Pons (tissue), 1 donor: ENCODE results near the gene AATF.
"Not testable (repeated sequence)": the region's sequence is repeated elsewhere in the genome, so short reads cannot be mapped to it uniquely, and the experiment has no call there.

Experiments used
- DNase-seq: peaks from one replicate; pipeline ENCODE4 v3.0.0-alpha.2; 2016; ENCODE audit warnings: low spot score

Gene AATF

DNA sequence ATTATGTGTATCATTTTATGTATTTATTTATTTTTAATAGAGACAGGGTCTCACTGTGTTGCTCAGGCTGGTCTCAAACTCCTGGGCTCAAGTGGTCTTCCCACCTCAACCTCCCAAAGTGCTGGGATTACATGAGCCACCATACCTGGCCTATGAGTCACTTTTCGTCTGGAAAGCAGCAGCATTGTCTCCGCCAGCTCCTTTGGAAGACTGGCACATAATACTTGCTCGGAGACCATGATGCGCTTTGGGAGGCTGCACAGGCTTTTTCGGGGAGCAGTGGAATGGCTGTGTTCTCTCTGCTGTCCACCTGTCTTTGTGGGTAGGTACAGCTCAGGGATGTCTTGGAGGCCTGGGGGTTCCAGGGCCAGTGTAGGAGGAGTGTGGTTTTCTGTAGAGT is 102.2 kb downstream of the AATF start:
- DNase-seq: no peak

DNA sequence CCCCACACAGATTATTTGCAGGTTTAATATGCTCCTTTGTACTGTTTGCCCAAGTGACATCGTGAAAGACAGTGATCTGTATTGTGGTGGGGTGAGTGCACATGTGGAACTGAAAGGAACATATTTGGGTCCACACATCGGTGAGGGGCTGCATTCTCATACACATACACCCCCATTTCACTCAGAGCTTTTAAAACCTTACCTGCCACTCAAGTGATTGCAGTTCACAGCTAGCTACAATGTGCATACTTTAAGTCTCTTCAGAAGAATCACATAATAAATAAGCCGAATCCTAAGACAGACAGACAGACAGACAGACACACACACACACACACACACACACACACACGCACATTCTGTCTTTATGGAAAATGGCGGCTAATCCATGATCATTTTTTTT is 102.6 kb downstream of the AATF start:
- DNase-seq: no peak

GRCh38 chr17:37051833-37052232 is 103.1 kb downstream of the AATF start:
- DNase-seq: no peak

- DNase-seq: no peak
These were observed 103.7 kb downstream of the AATF start for GRCh38 chr17:37052450-37052849.

DNA sequence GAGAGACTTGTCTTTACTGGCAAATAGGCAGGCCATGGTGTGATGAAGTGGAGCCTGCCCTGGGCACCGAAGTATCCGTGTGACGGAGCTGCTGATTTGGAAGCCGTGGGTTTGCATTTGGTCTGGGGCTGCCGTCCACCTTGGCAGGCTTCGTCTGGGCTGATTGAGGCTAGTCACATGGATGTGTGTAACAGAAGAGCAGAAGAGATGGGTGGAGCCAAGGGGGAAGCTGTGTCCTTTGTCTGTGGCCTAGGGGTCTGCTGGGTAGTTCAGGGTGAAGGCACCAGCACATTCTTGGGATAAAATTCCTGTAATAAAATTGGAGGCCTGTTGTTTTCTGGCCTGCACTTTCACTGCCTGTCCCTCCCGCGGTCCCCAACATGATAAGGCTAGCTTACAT is 106.1 kb downstream of the AATF start:
- DNase-seq: no peak

DNA sequence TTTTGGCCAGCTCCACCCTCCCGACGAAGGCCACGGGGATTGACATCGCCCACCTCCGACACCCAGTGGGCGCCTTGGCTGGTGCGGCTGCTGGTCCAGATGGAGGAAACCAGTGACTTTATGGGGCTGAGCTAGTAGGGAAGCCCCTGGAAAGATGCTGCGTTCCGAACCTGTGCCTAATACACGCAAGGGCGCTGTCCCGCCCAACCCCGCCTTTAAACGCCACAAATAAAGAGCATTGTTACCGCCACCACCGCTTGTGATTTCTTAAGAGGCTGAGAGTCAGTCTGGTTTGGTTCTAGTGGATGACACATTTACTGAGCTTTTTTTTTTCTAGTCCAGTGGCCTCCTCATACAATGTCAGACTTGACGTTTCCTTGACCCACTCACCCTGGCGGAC is 107.9 kb downstream of the AATF start:
- DNase-seq: no peak

DNA sequence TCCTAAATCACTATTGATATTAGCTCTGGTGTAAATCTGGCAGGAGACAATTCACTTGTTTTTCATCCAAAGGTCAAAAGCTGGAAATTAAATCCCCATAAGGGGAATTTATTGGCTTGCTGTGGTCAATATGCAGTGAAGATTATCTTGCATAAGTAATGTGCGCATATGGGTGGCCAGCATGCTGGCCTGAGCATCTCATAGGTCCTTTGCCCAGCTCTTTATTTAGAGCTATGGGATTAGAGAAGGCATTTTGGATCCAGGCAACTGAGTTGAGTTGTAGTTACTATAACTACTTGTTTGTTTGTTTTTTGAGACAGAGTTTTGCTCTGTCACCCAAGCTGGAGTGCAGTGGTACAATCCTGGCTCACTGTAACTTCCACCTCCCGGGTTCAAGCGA is 110.7 kb downstream of the AATF start:
- DNase-seq: no peak

GRCh38 chr17:37060094-37060493 is 111.3 kb downstream of the AATF start:
- no peak for DNase-seq

- DNase-seq: no peak
These were observed 112.2 kb downstream of the AATF start for GRCh38 chr17:37060928-37061327.

DNA sequence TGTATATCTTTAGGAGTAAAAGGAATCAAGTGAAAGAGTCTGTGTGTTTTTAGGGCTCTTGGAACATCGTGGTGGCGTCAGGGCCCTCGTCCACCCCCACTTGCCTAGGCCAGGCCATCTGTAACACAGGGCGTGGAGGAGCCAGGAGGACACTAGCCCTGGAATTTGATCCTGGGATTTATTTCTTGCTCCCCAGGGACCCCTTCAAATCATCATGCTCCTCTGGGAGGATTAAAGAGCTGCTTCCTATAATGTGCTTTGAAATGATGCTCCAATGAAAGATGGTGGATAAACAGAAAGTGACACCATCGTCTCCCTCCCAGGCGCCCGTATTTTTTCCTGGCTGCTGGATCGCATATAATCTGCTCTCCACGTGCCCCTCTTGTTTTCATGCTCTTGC is 113.3 kb downstream of the AATF start:
- no peak for DNase-seq

DNA sequence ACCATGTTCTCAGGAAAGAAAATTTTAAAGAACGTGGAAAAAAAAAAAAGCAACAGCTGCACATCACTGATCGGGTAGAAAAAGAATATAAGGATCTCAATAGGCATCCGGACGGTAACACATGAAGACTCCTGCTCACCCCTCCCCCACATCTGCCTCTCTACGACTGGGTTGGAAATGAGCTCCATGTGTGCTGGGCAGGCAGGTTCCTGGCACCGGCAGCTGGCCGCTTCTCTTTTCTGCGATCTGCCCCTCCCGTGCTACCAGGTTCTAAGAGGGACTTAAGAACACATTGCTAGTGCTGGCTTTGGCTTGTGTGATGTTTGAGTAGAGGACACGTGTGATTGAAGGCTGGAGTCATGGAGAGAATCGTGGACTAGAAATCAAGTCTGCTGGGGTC is 115.5 kb downstream of the AATF start:
- no peak for DNase-seq

DNA sequence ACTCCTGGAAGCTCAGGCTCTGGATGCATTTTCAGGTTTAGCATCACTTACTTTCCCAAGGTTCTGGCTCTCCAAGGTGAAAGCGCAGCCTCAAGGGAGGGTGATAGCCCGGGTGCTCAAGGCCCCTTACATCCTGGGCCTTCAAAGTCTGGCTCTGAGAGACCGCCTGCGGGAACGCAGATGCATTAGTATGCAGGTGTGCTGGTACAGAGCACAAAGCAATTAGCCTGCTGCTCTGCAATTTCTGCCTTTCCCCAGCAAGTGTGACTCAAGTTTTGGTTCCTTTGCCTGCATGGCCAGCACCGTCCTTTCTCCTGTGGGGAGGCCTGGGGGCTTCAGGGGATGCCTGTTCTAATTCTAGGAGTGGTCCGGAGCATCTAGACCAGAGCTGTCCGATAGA is 116.2 kb downstream of the AATF start:
- DNase-seq: no peak

DNA sequence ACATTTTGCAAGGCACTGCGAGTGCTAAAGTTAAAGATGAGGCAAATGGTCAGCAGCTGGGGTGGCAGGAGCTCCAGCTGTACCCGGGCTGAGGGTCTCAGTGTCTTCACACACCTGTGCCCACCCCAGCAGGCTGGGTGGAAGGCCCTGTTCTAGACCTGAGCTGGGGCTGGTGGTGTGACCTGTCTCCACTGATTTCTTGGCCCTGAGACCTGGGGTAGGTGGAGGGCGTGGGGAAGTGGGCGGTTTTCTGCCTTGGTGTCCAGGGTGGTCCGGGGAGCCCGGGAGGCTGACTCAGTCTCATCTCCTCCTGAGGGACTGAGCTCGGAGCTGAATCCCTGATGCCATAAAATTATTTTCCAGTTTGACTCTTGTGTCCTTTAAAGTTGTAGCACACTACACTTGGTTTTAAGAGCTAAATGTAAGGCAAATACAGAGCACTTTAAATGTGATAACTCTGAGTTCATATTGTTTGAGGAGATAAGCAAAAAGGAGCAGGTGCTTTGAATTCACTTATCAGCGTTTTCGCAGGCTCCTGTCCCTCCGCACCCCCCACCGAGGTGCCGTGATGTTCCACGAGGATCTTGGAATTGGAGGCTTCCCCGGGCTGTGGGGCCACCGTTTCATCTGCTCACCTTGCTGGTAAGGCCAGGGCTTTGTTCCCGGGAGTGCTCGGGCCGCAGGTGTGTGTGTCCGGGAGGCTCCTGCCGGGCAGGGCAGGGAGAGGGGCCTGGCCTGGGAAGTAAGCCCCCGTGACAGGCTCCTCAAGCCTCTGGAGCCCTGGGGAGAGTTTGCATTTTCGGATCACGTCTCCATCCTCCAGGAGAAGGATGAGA is 117.0 kb downstream of the AATF start:
- DNase-seq: no peak

GRCh38 chr17:37066322-37067255 is 117.8 kb downstream of the AATF start:
- no peak for DNase-seq

DNA sequence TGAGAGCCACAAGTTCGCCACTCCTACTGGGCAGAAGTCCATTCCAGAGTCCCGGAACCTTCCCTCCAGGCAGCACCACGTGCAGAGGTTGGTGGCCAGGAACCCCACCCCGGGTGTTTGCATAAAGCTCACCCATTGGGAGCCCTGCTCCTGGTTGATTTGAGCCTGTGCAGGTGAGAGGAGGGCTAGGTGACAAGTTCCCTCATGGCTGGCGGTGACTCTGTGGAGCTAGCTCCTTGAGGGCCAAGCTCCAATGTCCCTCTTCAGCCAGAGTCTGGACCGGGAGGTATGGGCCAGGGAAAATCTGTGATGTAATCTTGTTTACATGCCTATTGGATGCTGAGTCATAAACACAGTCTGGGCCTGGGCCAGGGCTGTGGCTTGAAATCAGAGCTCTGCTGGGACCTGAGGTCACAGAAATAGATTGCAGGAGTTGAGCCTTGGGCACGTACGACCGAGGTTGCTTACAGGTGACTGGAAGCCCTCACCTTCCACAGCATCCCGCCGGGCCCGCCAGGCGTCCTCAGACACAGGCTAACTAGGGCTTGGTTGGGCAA is 118.9 kb downstream of the AATF start:
- DNase-seq: no peak

GRCh38 chr17:37068266-37068665 is 119.5 kb downstream of the AATF start:
- no peak for DNase-seq

GRCh38 chr17:37069087-37069486 is 120.3 kb downstream of the AATF start:
- no peak for DNase-seq

DNA sequence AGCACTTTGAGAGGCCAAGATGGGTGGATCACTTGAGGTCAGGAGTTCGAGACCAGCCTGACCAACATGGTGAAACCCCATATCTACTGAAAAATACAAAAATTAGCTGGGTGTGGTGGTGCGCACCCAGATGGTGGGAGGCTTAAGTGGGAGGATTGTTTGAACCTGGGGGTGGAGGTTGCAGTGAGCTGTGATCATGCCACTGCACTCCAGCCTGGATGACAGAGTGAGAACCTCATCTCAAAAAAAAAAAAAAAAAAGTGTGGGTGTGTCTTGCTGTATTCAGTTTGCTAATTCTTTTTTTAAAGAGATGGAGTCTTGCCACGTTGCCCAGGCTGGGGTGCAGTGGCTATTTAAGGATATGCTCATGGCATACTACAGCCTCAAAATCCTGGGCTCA is 124.7 kb downstream of the AATF start:
- DNase-seq: not testable (repeated sequence)

GRCh38 chr17:37079065-37079708 is 130.4 kb downstream of the AATF start:
- DNase-seq: no peak

GRCh38 chr17:37079735-37080134 is 131.0 kb downstream of the AATF start:
- DNase-seq: no peak

DNA sequence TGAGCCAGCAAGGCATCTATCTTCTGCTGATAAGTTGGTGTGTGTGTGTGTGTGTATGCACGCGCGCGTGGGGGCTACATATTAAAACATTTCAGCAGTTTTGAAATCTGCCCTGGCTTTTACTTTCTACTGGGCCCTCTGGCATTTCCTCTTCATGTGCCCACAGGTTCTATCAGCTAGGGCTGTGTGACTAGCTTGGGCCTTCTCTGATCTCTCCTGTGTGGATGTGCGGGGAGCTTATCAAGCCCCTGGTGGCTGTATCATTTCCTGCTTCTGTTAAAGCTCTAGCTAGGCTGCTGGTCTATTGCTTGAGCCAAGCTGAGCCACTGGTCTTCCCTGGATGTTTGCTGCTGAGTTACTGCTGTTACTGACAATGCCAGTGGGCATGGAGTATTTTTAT is 132.5 kb downstream of the AATF start:
- no peak for DNase-seq

DNA sequence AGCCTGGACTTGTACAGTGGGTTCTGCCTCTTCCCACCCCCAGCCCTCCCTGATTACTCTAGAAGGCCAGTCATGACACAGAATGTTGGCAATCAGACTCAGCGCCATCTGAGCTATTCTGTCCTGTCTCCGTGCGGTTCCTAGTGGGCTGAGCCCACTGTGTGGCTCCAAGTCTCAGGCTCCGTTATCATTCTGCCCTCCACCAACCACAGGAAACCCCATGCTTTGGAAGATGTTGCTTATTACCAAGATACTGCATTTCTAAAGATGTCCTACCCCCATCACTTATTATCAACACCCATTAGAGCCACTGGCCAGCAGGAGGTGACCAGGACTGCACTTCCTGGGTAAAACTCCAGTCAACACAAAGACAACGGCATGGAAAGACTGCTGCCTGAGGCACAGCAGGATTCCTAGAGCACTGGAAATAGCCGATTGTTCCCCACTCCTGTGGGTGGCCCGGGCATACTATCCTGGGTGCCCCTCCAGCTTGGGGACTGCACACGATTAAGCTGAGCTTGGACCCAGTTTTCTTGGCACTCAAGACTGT is 133.6 kb downstream of the AATF start:
- no peak for DNase-seq
